ENCODE results near the gene NRIP2. TPM values are rescaled to one million over a fixed set of nuclear protein-coding genes. Genes with fewer than 3 reads are reported as not detected.

The NRIP2 gene
- polyA plus RNA-seq, 3 donors from 2014 or later = 0.31 to 1.4 (median 0.71) TPM

Other genes starting within 250 kb of the NRIP2 start
- 10 to 100 TPM; 24.9 to 30.3 (median 27.6) TPM for gene FKBP4, start 40.1 kb downstream of the NRIP2 start, polyA plus RNA-seq
- gene ITFG2, start 22.4 kb downstream of the NRIP2 start, polyA plus RNA-seq = 10 to 100 TPM; 39.5 to 83.0 (median 60.4) TPM
- not detected for gene TEX52, start 22.0 kb upstream of the NRIP2 start, polyA plus RNA-seq
- 1 to 10 TPM in 1 of 3 donors, under 1 TPM in 2; 0.43 to 1.2 (median 0.46) TPM for gene FOXM1, start 42.1 kb upstream of the NRIP2 start, polyA plus RNA-seq
- gene RHNO1, start 42.2 kb upstream of the NRIP2 start, polyA plus RNA-seq = 10 to 100 TPM; 27.2 to 49.0 (median 37.6) TPM
- 10 to 100 TPM in 1 of 3 donors, 1 to 10 TPM in 2; 5.5 to 11.1 (median 7.5) TPM for gene TULP3, start 55.9 kb upstream of the NRIP2 start, polyA plus RNA-seq
- gene TEAD4, start 124.4 kb upstream of the NRIP2 start, polyA plus RNA-seq = not detected
- under 1 TPM in 1 of 3 donors, not detected in 2; 0.44 TPM for gene TSPAN9, start 242.3 kb upstream of the NRIP2 start, polyA plus RNA-seq

All from immature natural killer cell (primary cell).